Measurements from ENCODE around the gene MCTP2.
"Not testable (repeated sequence)": the region's sequence is repeated elsewhere in the genome, so short reads cannot be mapped to it uniquely, and the experiment has no call there.

MCTP2 gene

DNA sequence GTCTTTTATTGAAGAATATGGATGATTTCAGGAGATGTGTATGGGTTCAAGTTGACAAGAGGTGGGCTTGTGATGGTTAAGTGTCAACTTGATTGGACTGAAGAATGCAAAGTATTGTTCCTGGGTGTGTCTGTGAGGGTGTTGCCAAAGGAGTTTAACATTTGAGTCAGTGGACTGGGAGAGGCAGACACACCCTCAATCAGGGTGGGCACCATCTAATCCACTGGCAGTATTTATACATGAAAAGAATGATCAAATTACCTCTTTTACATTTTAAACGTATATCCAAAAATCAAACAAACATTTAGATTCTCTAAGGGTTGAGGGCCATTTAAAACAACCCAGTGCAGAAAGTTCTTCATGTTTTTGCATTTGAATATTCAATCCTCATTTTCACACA lies 262.2 kb downstream of the MCTP2 start:
- not testable (repeated sequence) for FAIRE-seq; DNase-seq (ENCODE audit: insufficient read length, low spot score)

DNA sequence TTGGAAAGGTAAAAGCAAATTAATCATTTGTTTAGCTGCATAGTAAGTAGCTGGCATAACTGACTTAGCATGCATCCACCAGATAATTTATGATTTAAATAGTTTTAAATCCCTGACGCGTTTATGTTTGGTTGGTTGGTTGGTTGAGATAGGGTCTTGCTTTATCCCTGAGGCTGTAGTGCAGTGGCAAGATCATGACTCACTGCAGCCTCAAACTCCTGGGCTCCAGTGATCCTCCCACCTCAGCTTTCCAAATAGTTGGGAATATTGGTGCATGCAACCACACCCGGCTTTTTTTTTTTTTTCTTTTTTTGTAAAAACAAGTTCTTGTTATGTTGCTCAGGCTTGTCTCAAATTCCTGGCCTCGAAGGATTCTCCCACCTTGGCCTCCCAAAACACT lies 263.4 kb downstream of the MCTP2 start:
- FAIRE-seq = no peak

DNA sequence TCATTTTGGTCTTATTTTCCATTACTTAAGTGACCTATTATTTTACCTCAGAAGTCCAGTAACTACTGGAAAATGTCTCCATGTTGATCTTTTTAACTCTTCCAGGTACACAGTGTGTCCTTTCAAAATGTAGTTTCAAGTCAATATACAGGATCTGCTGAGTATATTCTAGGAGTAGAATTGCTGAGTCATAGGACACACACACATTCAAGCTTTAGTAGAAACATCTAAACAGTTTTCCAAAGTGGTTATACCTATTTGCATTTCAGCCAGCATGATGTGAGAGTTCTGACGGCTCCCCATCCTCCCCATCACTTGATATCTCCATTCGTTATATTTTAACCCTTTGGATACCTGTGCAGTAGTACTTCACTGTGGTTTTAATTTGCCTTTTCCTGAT lies 271.9 kb downstream of the MCTP2 start:
- DNase-seq (ENCODE audit: insufficient read length, low spot score) (no peak), FAIRE-seq (no peak)

More for the DNA sequence above, 263.4 kb downstream of the MCTP2 start:
- no peak for DNase-seq (ENCODE audit: insufficient read length, low spot score)

DNA sequence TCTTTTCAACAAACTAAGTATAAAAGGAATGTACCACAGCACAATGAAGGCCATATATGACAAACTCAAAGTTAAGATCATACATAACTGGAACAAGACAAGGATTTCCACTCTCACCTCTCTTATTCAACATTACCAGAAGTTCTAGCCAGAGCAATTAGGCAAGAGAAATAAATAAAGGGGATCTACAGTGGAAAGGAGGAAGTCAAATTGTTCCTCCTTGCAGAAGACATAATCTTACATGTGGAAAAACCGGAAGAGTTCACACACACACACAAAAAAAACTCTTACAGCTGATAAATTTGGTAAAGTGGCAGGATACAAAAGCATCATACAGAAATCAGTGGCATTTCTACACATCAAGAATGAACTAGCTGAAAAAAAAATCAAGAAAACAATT lies 277.9 kb downstream of the MCTP2 start:
- DNase-seq (ENCODE audit: insufficient read length, low spot score) = no peak
- FAIRE-seq = no peak

DNA sequence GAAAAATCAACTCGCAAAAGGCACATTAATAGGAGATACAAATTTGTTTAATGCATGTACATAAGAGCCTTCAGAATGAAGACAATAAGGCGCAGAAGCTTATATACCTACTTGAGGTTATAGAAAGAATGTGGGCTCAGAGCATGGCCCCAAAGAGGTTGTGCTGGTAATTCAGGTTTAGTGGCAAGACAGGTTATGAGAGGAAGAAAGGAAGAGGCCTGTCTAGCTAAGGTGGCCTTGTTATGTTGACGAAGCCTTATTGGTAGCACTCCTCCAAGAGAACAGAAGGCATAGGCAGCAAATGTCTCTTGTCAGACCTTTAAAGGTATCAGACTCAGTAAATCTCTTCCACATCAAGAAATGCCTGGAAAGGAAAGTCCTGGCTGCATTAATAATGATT lies 290.8 kb downstream of the MCTP2 start:
- DNase-seq (ENCODE audit: insufficient read length, low spot score) (no peak), FAIRE-seq (no peak)

DNA sequence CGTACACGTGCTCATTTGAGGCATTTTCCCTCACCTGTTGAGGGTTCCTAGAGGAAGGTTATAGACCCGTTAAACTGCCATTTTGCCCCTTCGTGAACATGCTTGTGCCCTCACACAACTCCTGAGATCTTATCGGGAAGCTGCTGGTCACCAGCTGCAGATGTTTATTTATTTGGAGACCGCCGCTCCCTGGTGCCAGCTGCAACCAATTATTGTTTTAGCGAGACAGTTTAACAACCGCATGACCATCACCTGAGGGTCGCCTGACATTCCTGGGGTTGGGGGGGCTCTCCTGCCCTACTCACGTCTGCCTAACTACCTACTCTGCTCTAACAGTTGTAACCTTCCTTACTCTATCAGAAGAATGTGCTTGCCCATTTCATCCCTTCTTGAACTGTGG lies 292.5 kb downstream of the MCTP2 start:
- FAIRE-seq (no peak), DNase-seq (ENCODE audit: insufficient read length, low spot score) (no peak)

DNA sequence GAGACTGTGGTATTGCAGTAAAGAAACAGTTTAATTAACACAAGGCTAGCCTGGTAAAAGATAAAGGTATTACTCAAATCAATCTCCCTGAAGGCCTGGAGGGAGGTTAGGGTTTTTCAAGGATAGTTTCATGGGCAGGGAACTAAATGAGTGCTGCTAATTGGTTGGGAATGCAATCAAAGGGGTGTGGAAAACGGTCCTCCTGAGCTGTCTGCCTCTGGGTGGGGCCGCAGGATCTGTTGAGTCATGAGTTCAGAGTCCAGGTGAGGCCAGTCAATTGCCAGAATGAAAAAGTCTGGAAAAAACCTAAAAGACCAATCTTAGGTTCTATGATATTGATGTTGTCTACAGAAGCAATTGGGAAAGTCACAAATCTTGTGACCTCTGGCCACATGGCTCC lies 293.2 kb downstream of the MCTP2 start:
- DNase-seq (ENCODE audit: insufficient read length, low spot score) = no peak
- no peak for FAIRE-seq

DNA sequence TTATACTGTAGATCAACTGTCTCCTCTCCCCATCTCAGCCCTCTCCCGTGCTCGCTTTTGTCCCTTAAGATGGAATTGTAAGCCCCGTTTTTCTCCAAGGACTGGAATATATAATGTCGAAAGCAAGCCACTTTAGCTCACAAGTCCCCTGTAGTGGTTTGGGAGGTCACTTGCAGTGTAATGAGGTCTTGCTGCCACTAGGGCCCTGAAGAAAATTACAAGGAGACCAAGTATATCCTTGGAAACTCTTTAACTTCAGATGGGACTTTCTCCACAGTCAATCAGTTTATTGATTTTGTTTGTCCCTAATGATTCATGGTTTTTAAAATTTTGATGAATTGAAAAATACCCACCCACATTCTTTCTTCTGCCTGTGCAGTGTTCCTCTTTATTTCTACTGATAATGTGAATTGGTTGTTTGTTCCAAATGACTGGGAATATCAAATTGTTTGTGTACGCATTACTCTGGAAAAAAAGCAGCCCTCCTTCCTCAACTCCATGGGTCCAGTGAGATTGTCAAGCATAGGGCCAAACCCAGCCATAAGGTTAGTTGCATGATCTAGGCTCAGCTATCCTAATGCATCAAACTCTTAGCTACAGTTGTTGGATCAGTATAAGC lies 294.8 kb downstream of the MCTP2 start:
- DNase-seq (ENCODE audit: insufficient read length, low spot score) = no peak

DNA sequence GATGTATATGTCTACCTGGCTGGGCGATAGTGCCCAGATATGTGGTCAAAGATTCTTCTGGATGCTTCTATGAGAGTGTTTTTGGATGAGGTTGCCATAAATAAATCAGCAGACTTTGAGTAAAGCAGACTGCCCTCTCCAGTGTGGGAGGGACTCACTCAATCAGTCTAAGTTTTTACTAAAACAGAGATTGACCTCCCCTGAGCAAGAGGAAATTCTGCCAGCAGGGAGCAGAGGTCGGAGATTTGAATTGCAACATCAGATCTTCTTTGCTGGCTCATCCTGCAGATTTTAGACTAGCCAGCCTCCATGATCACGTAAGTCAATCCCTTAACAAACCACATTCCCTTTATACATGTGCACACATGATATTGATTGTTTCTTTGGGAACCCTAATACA lies 300.9 kb downstream of the MCTP2 start:
- DNase-seq (ENCODE audit: insufficient read length, low spot score) = no peak
- FAIRE-seq = no peak

More for the DNA sequence above, 294.8 kb downstream of the MCTP2 start:
- FAIRE-seq = no peak

Measured in HTR-8/SVneo (cell line).